Measurements from ENCODE around the gene GPRIN1. TPM values are rescaled to one million over a fixed set of nuclear protein-coding genes. Genes with fewer than 3 reads are reported as not detected.
"Not testable (repeated sequence)": the region's sequence is repeated elsewhere in the genome, so short reads cannot be mapped to it uniquely, and the experiment has no call there.

GPRIN1 gene
- total RNA-seq, 4 donors from 2014 or later, result 0.24 to 0.75 (median 0.30) TPM

GRCh38 chr5:176596069-176596644 lies 13.8 kb downstream of the GPRIN1 start:
- intact Hi-C loops (cut with DNase I), result no loop called here
- Histone ChIP-seq H3K9me3 (no peaks in the 10 kb centered on the region), H3K27me3 (no peaks in the 10 kb centered on the region), H3K4me3 (replicated peaks in 1 of 3) (no peak overlapping the region), H3K27ac (no peak overlapping the region), H3K4me1 (no peaks in the 10 kb centered on the region), H3K36me3 (no peaks in the 10 kb centered on the region)
- no peak for TF ChIP-seq CTCF (IDR thresholded peaks at IDR 0.05)
- TF ChIP-seq POLR2A (IDR thresholded peaks at IDR 0.05), result no peak
- WGBS, 2 donors, result 79 to 88% methylated on average over 23 of the region's 23 CpGs
- DNase-seq, result no peak

GRCh38 chr5:176595386-176595943 lies 14.5 kb downstream of the GPRIN1 start:
- TF ChIP-seq CTCF (IDR thresholded peaks at IDR 0.05), result no peak
- no peak for TF ChIP-seq POLR2A (IDR thresholded peaks at IDR 0.05)
- no peaks in the 10 kb centered on the region for H3K4me1 ChIP-seq
- no peak overlapping the region for H3K27ac ChIP-seq
- intact Hi-C loops (cut with DNase I), result no loop called here
- H3K4me3 ChIP-seq (replicated peaks in 1 of 3), result no peak overlapping the region
- H3K9me3 ChIP-seq, result no peaks in the 10 kb centered on the region
- DNase-seq, result no peak
- no peaks in the 10 kb centered on the region for H3K36me3 ChIP-seq
- no peaks in the 10 kb centered on the region for H3K27me3 ChIP-seq
- 82 to 90% methylated on average over 9 to 11 of the region's 11 CpGs for WGBS, 2 donors

GRCh38 chr5:176594554-176594953 lies 15.4 kb downstream of the GPRIN1 start:
- Histone ChIP-seq H3K27me3 (no peaks in the 10 kb centered on the region), H3K36me3 (no peaks in the 10 kb centered on the region), H3K4me1 (no peaks in the 10 kb centered on the region), H3K4me3 (replicated peaks in 1 of 3) (no peak overlapping the region), H3K27ac (no peak overlapping the region), H3K9me3 (no peaks in the 10 kb centered on the region)
- intact Hi-C loops (cut with DNase I), result no loop called here
- TF ChIP-seq POLR2A (IDR thresholded peaks at IDR 0.05), result no peak
- no peak for TF ChIP-seq CTCF (IDR thresholded peaks at IDR 0.05)
- DNase-seq, result no peak
- 87 to 91% methylated on average over 8 of the region's 8 CpGs for WGBS, 2 donors

- H3K27ac ChIP-seq, result no peak overlapping the region
- no peaks in the 10 kb centered on the region for H3K9me3 ChIP-seq
- DNase-seq, result no peak
- no peaks in the 10 kb centered on the region for H3K36me3 ChIP-seq
- WGBS, 2 donors, result 85 to 89% methylated on average over 12 of the region's 12 CpGs
- intact Hi-C loops (cut with DNase I), result no loop called here
- TF ChIP-seq CTCF (IDR thresholded peaks at IDR 0.05) (no peak), POLR2A (IDR thresholded peaks at IDR 0.05) (no peak)
- H3K4me1 ChIP-seq, result no peaks in the 10 kb centered on the region
- H3K4me3 ChIP-seq (replicated peaks in 1 of 3), result no peak overlapping the region
- no peaks in the 10 kb centered on the region for H3K27me3 ChIP-seq
Measured at GRCh38 chr5:176593273-176593869, 16.6 kb downstream of the GPRIN1 start.

GRCh38 chr5:176592573-176592972 lies 17.4 kb downstream of the GPRIN1 start:
- Histone ChIP-seq H3K9me3 (no peaks in the 10 kb centered on the region), H3K27me3 (no peaks in the 10 kb centered on the region), H3K36me3 (no peaks in the 10 kb centered on the region), H3K4me3 (replicated peaks in 1 of 3) (no peak overlapping the region), H3K27ac (no peak overlapping the region), H3K4me1 (no peaks in the 10 kb centered on the region)
- TF ChIP-seq POLR2A (IDR thresholded peaks at IDR 0.05) (no peak), CTCF (IDR thresholded peaks at IDR 0.05) (no peak)
- intact Hi-C loops (cut with DNase I), result no loop called here
- no peak for DNase-seq
- 91 to 97% methylated on average over 3 of the region's 3 CpGs for WGBS, 2 donors

GRCh38 chr5:176591667-176592066 lies 18.3 kb downstream of the GPRIN1 start:
- H3K4me1 ChIP-seq; H3K27me3 ChIP-seq; intact Hi-C loops (cut with DNase I); H3K27ac ChIP-seq; H3K9me3 ChIP-seq; DNase-seq; H3K36me3 ChIP-seq; H3K4me3 ChIP-seq (replicated peaks in 1 of 3): not testable (repeated sequence)
- 17 to 21% methylated on average over 2 of the region's 2 CpGs for WGBS, 2 donors

Measured in thyroid gland (tissue), 4 donors.